ENCODE measurements around the gene GPATCH4.

The GPATCH4 gene

DNA sequence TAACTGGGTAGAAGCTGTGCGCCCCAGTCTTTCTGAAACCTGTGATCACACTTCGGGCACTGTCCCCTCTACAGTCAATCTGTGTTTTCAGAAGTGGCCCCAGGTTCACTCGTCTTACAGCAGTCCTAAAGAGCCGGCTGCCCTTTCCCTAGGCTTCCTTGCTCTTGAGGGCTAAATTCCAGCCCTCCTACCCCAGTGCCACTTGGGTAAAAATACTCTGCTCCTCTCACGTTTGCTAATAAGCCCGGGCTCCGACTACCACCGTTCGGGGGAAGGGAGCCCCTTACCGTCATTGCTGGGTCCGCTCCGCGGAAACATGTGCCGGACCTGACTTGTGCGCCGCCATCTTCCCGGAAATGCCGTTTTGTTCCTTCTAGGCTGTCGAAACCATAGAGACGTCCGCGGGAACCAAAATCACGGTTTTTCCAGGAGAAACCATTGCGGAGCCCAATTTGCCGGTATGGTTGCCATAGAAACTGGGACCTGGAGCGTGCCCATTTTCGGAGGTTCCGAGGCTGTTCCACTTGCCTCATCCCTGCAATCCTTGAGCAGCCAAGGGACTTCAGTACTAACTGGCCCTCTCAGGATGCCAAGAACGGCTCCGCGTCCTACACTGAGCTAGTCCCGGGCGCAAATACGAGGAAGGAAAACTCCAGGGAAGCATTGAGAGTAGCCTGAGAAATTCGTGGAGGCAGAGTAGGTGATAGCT lies at the start of gene GPATCH4:
Gene GPATCH4 (minus strand): TSS at position 358 of the 709 bp plus-strand sequence.
- H3K36me3 Mint-ChIP-seq = peaks cover 3% of the 10 kb centered on the region
- peaks cover 32% of the 10 kb centered on the region for H3K4me1 Mint-ChIP-seq (ENCODE audit: low read depth)
- H3K27ac Mint-ChIP-seq = peak within 1 kb of the TSS; percentile 100
- no peaks in the 10 kb centered on the region for H3K27me3 Mint-ChIP-seq
- H3K9me3 Mint-ChIP-seq (ENCODE audit: low read depth) = no peaks in the 10 kb centered on the region
- peak within 1 kb of the TSS; percentile 94 for H3K4me3 Mint-ChIP-seq

GRCh38 chr1:156648951-156649350 lies 47.7 kb upstream of the GPATCH4 start:
- H3K36me3 Mint-ChIP-seq = no peaks in the 10 kb centered on the region

GRCh38 chr1:156648496-156648895 lies 47.2 kb upstream of the GPATCH4 start:
- H3K27ac Mint-ChIP-seq = no peak overlapping the region
- no peaks in the 10 kb centered on the region for H3K9me3 Mint-ChIP-seq (ENCODE audit: low read depth)
- peaks cover 9% of the 10 kb centered on the region for H3K4me1 Mint-ChIP-seq (ENCODE audit: low read depth)
- no peaks in the 10 kb centered on the region for H3K36me3 Mint-ChIP-seq
- H3K27me3 Mint-ChIP-seq = peaks cover 47% of the 10 kb centered on the region
- H3K4me3 Mint-ChIP-seq = no peak overlapping the region

More at GRCh38 chr1:156648951-156649350, 47.7 kb upstream of the GPATCH4 start:
- Mint-ChIP-seq H3K27me3 (peaks cover 49% of the 10 kb centered on the region), H3K27ac (no peak overlapping the region), H3K4me3 (no peak overlapping the region), H3K9me3 (ENCODE audit: low read depth) (no peaks in the 10 kb centered on the region), H3K4me1 (ENCODE audit: low read depth) (peaks cover 5% of the 10 kb centered on the region)

GRCh38 chr1:156647351-156647750 lies 46.1 kb upstream of the GPATCH4 start:
- peaks cover 21% of the 10 kb centered on the region for H3K4me1 Mint-ChIP-seq (ENCODE audit: low read depth)

GRCh38 chr1:156646738-156647211 lies 45.5 kb upstream of the GPATCH4 start:
- no peaks in the 10 kb centered on the region for H3K9me3 Mint-ChIP-seq (ENCODE audit: low read depth)
- no peaks in the 10 kb centered on the region for H3K36me3 Mint-ChIP-seq
- peaks cover 45% of the 10 kb centered on the region for H3K27me3 Mint-ChIP-seq
- no peak overlapping the region for H3K27ac Mint-ChIP-seq
- H3K4me3 Mint-ChIP-seq = no peak overlapping the region
- H3K4me1 Mint-ChIP-seq (ENCODE audit: low read depth) = peaks cover 21% of the 10 kb centered on the region

More at GRCh38 chr1:156647351-156647750, 46.1 kb upstream of the GPATCH4 start:
- Mint-ChIP-seq H3K9me3 (ENCODE audit: low read depth) (no peaks in the 10 kb centered on the region), H3K36me3 (no peaks in the 10 kb centered on the region), H3K4me3 (no peak overlapping the region), H3K27ac (no peak overlapping the region), H3K27me3 (peaks cover 49% of the 10 kb centered on the region)

DNA sequence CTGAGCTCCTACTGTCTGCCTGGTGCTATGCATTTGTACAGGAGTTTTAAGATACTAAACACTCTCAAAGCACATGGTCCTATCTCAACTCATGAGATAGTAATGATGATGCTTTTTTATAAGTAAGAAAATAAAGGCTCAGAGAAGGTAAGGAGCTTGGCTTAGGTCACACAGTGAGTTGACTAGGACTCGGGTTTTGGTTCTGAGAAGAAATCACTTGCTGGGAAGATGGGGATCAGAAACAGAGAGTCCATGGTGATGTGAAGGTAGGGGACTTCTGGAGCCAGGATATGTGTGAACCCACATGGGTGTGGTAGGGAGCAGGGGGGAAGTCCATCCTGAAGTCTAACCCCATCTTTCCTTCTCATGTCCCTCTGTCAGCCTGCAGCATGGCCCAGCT lies 44.4 kb upstream of the GPATCH4 start:
- Mint-ChIP-seq H3K27ac (no peak overlapping the region), H3K9me3 (ENCODE audit: low read depth) (no peaks in the 10 kb centered on the region), H3K4me1 (ENCODE audit: low read depth) (peaks cover 32% of the 10 kb centered on the region), H3K27me3 (peaks cover 51% of the 10 kb centered on the region), H3K4me3 (no peak overlapping the region), H3K36me3 (no peaks in the 10 kb centered on the region)

DNA sequence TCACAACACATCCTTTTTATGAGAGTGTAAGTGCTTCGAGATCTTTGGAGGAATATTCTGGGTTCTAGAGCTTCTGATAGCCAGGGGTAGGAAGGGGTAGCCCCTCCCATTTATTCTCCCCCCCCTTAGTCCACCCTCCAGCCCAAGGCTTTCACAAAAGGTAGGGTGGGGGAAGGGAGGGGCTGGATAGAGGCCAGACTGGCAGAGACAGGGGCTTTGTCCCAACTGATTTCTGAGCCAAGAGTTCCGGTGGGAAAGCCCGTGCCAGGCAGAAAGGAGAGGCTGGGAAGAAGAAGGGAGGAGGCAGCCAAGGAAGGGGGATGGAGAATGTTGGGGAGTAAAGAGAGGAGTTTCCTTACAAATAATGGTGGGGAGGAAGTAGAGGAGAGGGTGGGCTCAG lies 43.8 kb upstream of the GPATCH4 start:
- Mint-ChIP-seq H3K4me3 (no peak overlapping the region), H3K27ac (no peak overlapping the region), H3K4me1 (ENCODE audit: low read depth) (peaks cover 32% of the 10 kb centered on the region), H3K27me3 (peaks cover 52% of the 10 kb centered on the region), H3K36me3 (no peaks in the 10 kb centered on the region), H3K9me3 (ENCODE audit: low read depth) (no peaks in the 10 kb centered on the region)

DNA sequence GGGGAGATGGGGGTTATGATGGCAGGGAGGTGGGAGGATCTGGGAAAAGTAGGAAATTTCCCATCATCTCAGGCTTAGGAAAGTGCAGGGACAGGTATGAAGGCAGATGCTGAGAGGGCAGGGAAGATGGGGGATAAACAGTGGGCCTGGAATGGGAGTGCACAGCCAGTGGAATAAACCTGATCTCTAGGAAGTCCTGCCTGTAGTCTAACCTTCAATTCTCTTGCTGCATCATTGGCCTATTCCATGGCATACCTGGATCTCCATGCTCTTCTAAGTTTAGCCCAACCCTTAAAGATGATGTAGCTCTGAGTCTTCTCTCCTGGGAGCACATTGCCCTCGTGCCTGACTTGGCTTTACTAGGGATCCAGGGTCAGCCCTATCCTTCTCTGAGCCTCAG lies 43.4 kb upstream of the GPATCH4 start:
- peaks cover 32% of the 10 kb centered on the region for H3K4me1 Mint-ChIP-seq (ENCODE audit: low read depth)
- no peak overlapping the region for H3K27ac Mint-ChIP-seq
- no peaks in the 10 kb centered on the region for H3K9me3 Mint-ChIP-seq (ENCODE audit: low read depth)
- H3K27me3 Mint-ChIP-seq = peaks cover 51% of the 10 kb centered on the region
- no peaks in the 10 kb centered on the region for H3K36me3 Mint-ChIP-seq
- H3K4me3 Mint-ChIP-seq = no peak overlapping the region

GRCh38 chr1:156644146-156644545 lies 42.9 kb upstream of the GPATCH4 start:
- Mint-ChIP-seq H3K27ac (no peak overlapping the region), H3K27me3 (peaks cover 53% of the 10 kb centered on the region), H3K9me3 (ENCODE audit: low read depth) (no peaks in the 10 kb centered on the region), H3K36me3 (no peaks in the 10 kb centered on the region), H3K4me1 (ENCODE audit: low read depth) (peaks cover 32% of the 10 kb centered on the region), H3K4me3 (no peak overlapping the region)

DNA sequence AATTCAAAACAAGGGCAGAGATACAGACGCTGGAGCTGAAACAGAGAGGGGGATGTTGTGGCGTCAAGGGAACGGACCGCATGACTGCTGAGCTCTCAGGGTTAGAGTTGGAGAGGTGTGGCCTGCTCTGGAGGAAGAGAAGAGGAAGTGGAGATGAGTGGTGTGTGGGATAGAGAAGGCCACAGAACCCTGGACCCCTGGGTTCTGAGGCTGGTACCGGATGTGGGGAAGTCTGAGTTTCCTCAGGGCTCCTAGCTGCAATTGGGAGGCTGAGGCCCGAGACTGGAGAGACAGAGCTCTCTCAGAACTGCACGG lies 42.5 kb upstream of the GPATCH4 start:
- no peak overlapping the region for H3K4me3 Mint-ChIP-seq
- H3K36me3 Mint-ChIP-seq = no peaks in the 10 kb centered on the region
- H3K27ac Mint-ChIP-seq = no peak overlapping the region
- peaks cover 32% of the 10 kb centered on the region for H3K4me1 Mint-ChIP-seq (ENCODE audit: low read depth)
- no peaks in the 10 kb centered on the region for H3K9me3 Mint-ChIP-seq (ENCODE audit: low read depth)
- peaks cover 53% of the 10 kb centered on the region for H3K27me3 Mint-ChIP-seq

GRCh38 chr1:156643049-156643777 lies 41.9 kb upstream of the GPATCH4 start:
- Mint-ChIP-seq H3K4me3 (peak overlapping the region; percentile 69), H3K27me3 (peaks cover 54% of the 10 kb centered on the region), H3K36me3 (no peaks in the 10 kb centered on the region), H3K4me1 (ENCODE audit: low read depth) (peaks cover 32% of the 10 kb centered on the region), H3K27ac (no peak overlapping the region), H3K9me3 (ENCODE audit: low read depth) (no peaks in the 10 kb centered on the region)

DNA sequence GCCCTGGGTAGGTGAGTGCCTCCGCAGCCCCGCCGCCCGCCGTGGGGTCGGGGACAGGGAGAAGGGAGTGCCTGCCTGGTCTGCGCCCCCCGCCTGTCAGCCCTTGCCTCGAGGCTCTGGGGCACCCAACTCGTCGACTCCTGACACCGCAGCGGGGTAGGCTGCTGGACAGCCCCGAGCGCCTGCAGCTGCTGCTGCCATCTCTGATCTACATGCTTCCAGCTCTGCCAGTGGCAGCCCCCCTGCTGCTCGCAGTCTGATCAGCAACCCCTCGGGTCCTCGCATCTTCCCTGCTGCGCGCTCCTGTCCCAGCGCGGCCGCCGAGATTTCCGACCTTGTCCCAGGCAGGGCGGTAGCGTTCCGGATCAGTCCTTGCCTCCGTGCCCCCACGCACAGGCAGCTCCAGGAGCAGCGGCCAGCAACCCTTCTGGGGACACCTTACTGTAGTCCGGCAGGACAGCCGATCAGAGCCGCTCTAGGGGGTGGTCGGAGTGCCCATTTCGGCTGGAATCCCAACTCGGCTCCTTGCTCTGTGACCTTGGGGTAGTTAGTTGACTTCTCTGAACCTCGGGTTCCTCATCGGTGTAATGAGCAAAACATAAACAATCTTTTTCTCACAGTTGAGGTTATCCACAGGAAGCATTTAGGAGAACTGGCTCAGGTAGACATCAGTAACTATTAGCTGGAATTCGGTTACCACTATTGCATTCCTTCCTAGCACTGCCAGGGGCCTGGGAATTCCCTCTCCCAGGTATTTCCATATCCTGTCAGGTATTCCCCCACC lies 41.2 kb upstream of the GPATCH4 start:
- Mint-ChIP-seq H3K9me3 (ENCODE audit: low read depth) (no peaks in the 10 kb centered on the region), H3K27me3 (peaks cover 50% of the 10 kb centered on the region), H3K27ac (no peak overlapping the region), H3K4me1 (ENCODE audit: low read depth) (peaks cover 32% of the 10 kb centered on the region), H3K4me3 (peak overlapping the region; percentile 69), H3K36me3 (no peaks in the 10 kb centered on the region)

DNA sequence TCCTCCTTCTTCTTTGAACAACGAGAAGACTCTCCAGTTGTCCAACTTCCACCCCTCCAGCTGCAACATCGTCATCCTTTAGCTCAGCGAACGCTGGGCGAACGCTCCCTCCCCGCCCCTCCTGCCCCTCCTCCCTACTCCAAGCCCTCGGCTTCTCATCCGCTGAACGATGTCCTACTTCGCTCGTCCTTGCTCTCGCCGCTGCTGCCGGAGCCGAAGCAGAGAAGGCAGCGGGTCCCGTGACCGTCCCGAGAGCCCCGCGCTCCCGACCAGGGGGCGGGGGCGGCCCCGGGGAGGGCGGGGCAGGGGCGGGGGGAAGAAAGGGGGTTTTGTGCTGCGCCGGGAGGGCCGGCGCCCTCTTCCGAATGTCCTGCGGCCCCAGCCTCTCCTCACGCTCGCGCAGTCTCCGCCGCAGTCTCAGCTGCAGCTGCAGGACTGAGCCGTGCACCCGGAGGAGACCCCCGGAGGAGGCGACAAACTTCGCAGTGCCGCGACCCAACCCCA lies 40.5 kb upstream of the GPATCH4 start, which contains the start of gene BCAN:
Gene BCAN (plus strand): TSS at position 357 of the 504 bp plus-strand sequence. CDS start 3,938 bp downstream, outside the sequence.
- no peak within 1 kb of the TSS for H3K27ac Mint-ChIP-seq
- no peaks in the 10 kb centered on the region for H3K9me3 Mint-ChIP-seq (ENCODE audit: low read depth)
- H3K4me3 Mint-ChIP-seq = peak within 1 kb of the TSS; percentile 71
- H3K27me3 Mint-ChIP-seq = peaks cover 50% of the 10 kb centered on the region
- peaks cover 32% of the 10 kb centered on the region for H3K4me1 Mint-ChIP-seq (ENCODE audit: low read depth)
- no peaks in the 10 kb centered on the region for H3K36me3 Mint-ChIP-seq

- Mint-ChIP-seq H3K27ac (no peak overlapping the region), H3K4me3 (peak overlapping the region; percentile 71), H3K36me3 (no peaks in the 10 kb centered on the region), H3K9me3 (ENCODE audit: low read depth) (no peaks in the 10 kb centered on the region), H3K4me1 (ENCODE audit: low read depth) (peaks cover 32% of the 10 kb centered on the region), H3K27me3 (peaks cover 54% of the 10 kb centered on the region)
Measured at GRCh38 chr1:156640842-156641706, 39.8 kb upstream of the GPATCH4 start.

Measured in activated naive CD8-positive, alpha-beta T cell (primary cell).